HPDE6-E6E7 (cell line): ENCODE results near the gene CACFD1.

Source experiments
- DNase-seq: peaks from one replicate; pipeline ENCODE4 v3.0.0; 2011; ENCODE audit warnings: missing footprints; ENCODE audit errors: extremely low spot score

CACFD1 gene

DNA sequence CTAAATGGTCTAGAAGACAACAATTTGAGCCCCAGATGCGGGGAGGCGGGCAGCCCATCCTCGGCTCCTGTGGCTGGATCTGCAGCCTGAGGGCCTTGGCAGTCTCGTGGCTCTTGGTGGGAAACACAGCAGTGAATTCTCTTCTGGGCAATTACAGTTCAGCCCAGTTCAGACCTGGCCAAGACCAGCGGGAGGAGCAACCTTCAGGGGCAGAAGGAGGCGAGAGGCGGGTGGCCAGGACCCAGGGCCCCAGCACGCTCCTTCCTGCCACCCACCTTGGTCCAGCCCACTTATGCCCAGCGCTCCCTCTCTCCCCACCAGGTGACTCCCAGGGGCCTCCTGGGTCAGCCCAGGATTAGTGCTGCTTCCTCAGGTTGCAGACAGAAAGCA, 57.2 kb downstream of the CACFD1 start:
- DNase-seq: no peak

DNA sequence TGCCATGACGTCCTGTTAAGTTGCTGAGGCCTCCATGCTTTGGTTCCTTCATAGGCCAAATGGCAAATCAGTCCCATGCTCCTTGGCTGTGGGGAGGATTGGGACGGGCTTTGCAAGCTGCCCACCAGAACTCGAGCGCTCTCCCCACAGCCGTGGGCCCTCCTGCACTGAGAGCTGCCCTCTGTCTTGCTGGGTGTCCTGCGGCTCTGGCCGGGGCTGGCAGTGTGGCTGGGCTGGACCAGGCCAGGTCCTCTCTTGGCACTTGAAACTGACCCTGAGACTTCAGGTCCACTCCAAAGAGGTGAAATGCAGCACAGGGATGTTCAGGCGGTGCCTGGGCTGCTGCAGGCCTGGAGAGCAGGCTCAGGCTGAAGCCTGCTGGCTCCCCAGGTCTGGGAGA, 57.9 kb downstream of the CACFD1 start:
- DNase-seq: no peak

GRCh38 chr9:133518200-133518599, 58.4 kb downstream of the CACFD1 start:
- no peak for DNase-seq

- DNase-seq: no peak
Measured at GRCh38 chr9:133518706-133519449, 59.1 kb downstream of the CACFD1 start.

DNA sequence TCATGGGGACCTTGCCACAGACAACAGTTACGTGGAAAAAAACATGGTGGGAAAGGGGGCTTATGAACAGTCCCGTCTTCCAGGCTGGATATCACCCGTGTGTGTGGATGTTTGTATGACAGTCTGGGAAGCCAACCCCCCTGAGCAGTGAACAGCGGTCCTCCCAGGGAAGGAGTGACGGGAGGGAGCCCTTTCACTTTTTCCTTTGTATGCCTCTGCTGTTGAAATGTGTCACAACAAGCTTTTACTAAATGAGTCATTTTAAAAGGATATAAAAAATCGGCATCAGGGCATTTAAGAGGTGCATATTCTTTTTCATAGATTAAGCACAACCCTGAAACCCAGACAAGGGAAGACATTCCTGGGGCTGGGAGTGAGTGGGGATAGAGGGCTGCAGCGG, 59.9 kb downstream of the CACFD1 start:
- DNase-seq: peak; percentile 36

- no peak for DNase-seq
Measured at GRCh38 chr9:133520121-133520835, 60.5 kb downstream of the CACFD1 start.
